NCI-H524 (cell line): ENCODE measurements around the gene CHST2.

Experiments
- DNase-seq, 2 experiments: peaks; one replicate each; lab custom pipeline; 2025; lab: John Stamatoyannopoulos, UW

The CHST2 gene

DNA sequence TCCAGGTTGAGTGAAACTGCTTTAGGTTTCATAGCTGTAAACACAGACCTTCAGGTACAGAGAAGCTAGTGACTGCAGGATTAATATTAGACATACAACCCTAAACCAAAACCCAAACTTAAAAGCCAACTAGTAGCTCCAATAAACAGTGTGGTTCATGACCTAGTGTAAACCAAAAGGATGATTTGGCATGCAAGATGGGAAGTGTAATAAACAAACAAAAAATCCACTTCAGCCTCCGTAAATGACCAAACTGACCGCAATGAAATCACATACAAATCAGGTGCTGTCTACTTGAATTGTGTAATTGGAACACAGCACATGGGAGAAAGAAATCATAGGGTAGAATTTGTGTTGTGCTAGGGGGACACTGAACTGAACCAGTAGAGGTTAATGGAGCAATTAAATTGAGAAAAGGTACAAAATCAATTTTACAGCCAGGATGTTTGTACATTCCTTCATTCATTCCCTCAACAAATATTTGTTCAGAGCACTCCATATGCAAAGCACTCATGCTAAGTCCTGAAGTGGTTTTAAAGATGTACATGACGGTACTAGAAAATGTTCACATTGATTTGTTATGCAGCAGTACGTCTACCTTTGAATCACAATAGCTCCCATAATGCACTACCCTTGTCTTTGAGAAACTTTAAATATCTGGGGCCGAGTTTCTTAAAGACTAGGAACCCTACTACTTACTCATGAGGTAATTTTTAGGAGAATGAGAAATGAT, 21.4 kb upstream of the CHST2 start:
- DNase-seq, result no peak

DNA sequence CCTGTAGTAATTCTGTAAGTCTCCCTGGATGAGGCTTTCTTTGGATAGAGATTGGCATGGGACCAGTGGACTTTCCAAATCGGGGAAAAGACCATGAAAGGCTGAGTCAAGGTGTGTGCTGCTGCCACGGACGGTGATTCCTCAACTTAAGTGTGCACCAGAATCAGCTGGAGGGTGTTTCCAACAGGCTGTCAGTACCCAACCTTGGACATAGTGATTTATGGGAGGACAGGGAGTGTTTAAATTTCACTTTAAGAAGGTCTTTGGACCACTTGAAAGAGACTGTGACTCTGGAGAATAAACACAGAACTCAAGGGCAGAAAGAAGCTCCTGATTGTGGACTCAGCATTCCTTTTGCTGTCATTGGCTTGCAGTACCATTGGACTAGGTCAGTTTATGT, 20.4 kb upstream of the CHST2 start:
- DNase-seq, result no peak

DNA sequence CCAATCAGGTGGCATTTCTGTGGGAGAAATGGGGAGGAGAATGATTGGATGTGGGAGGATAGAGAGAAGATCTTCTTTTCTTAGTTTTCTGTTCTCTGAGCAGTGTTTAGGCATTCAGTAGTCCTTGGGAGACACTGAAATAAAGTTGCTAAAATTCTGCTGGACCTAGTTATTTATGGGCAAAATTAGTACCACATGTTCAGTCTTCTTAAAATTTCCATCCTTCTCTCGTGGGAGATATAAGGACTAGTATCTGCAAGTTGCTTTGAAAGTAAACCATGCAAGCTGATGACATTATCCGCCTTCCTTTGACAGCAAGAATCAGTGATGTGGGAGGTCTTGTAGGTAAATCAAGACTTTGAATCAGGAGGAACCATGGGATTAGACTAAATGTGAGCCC, 19.9 kb upstream of the CHST2 start:
- DNase-seq, result no peak

DNA sequence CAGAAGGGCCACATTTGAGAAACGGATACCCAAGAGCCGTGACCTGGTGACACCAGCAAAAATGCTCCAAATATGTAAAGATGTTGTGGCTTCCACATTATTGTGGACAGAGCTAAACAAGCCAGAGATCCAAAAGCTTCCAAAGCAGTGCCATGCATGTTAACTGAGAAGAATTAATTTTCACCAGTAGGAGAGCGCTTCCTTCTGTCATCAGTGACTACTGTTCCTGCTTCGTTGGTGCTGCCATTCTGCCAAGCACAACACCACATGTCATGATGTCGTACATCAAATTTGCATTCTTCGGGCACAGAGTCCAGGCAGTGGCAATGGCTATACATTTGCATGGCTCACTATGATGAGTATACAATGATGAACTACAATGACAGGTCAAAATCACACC, 19.1 kb upstream of the CHST2 start:
- DNase-seq, result no peak

DNA sequence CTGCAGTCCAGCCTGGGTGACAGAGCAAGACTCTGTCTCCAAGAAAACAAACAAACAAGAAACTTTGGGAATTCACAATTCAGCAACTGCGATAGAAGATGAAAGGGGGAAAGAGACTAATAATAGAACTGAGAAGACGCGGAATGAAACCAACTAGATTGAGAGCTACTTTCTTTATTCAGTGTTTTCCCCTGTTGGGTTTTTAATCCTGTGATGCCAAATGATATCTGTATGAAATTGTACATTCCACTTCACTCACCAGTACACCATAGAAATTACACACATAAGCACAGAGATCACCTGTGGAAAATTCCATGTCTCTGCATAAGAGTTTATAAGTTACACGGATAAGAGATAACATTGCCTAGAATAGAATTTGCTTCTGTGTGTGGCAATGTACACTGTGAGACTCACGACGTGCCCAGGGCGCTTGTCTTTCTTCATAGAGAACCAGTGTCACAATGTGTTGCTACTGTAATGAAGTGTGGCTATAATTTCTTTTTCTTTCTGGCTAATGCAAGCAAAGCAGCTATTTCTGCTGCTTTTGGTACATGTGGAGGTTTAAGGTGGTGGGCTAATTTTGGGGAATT, 17.7 kb upstream of the CHST2 start:
- DNase-seq, result no peak

DNA sequence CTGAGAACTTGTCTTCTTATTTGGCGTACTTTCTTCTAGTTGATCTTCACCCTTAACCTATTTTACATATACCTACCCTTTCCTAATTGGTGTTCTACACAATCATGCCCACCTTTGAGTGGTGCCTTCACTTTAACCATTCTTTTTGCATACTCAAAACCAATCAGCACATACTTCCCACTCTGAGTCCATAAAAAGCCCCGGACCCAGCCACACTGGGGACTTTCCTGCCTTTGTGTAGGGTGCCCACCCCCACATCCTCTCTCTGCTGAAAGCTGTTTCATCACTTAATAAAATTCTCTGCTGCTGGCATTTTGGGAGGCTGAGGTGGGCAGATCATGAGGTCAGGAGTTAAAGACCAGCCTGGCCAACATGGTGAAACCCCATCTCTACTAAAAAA, 15.9 kb upstream of the CHST2 start:
- no peak for DNase-seq

DNA sequence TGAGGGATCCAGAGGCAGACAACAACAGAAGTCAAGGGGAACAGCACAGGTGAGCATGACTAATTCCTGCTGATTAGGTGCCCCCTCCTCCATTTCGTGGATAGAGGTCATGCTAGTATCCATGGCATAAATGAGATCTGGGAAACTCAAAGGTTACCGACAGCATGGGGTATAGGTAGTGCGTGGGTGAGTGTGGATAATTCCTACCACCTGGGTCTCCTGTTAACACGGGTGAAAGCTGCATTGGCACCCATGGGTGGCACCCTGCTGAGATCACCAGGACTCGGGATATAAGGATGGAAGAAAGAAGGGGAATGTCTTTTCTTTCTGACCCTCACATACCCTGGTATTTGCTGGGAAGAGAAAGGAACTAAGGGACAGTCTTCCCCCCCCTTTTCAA, 14.4 kb upstream of the CHST2 start:
- DNase-seq, result no peak

DNA sequence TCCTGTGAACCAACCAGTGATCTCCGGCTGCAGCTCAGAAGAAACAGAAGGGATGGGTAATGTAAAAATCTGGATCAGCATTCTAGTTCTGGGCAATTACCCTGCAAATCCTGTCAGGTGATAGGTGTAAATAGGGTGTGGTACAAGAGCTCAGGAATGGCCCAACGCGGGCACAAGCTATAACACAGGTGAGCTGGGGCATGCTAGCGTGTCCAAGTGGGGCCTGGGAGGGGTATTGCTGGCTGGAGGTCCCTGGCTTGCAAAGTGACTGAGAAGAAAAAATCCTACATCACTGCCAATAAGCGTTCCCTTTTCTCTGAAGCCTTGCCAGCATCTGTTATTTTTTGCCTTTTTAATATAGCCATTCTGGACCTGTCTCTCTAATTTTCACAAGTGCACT, 9.7 kb upstream of the CHST2 start:
- DNase-seq, result no peak

DNA sequence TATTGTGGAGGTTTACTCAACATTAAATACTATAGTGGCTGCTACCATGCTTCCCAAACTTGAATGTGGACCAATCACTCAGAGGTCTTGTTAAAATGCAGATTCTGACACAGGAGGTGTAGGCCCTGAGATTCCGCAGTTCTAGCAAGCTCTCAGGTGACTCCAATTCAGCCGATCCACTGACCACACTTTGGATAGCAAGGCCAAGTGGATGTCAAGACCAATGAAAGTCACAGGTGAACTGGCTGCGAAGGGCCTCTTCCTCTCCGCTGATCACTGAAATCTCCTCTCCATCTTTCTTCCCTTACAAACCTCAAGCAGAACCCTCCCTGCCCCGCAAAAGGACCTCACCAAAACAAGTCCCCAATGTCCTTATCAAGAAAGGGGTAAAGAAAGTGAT, 9.2 kb upstream of the CHST2 start:
- DNase-seq, result no peak

DNA sequence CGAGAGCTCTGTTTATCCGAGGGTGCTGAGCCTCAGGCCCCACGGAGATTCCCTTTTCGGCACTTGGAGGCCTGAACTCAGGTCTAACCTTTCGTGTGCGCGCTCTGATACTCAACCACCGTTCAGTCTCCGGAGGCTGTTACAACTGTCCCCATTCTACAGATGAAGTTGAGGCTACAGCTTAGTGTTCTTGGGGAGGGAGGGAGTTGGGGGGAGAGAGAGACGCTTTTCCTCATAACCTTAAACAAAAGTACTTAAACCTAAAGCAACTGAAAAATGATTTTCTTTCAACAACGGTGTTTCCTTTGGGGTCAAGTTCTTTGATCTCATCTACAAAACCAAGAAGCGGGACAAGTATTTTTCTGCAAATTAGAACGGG, 952 bp upstream of the CHST2 start:
- DNase-seq, result no peak

DNA sequence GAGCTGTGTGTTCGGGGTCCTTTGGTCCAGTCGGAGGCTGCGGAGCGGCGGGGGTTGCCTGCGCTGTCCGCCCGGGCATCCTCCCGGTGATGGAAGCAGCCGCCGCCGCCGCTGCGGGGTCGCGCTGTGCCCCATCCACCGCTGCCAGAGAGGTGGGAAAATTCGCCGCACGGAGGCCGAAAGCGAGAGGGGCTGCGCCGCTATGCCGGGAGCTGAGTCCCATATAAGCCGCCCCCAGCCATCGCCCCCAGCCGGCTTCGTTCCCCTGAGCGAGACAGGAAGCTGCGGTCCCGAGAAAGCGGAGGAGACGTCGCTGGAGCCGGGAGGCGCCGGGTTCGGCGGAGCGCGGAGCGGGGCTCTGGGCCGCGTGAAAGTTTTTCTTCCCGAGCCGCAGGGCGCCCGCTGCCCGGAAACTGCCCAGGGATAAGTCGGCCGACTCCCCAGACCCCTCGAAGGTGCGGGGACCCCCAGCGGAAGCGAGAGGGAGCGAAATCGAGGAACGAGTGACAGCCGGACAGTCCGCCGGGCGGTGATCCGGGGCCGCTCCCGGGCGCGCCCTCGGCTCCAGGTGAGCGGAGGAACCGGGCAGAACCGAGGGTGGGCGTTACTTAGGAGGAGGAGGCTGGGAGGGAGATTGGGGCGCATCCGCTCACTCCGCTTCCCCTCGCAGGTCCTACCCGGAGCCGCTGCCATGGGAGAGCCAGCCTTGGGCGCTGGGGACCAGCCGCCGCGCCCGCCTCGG, 574 bp downstream of the CHST2 start:
- DNase-seq, result peak; percentile 15 to 70

DNA sequence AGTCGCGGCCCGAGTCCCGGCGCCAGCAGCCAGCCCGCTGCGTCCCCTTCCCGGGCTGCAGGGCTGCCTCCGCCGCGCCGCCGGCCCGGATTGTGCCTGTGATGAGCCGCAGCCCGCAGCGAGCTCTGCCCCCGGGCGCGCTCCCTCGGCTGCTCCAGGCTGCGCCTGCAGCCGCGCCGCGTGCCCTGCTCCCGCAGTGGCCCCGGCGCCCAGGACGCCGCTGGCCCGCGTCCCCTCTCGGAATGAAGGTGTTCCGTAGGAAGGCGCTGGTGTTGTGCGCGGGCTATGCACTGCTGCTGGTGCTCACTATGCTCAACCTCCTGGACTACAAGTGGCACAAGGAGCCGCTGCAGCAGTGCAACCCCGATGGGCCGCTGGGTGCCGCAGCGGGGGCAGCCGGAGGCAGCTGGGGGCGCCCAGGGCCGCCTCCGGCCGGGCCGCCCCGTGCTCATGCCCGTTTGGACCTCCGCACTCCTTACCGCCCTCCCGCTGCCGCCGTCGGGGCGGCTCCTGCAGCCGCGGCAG, 1.2 kb downstream of the CHST2 start:
- DNase-seq, result peak; percentile 47 to 68

DNA sequence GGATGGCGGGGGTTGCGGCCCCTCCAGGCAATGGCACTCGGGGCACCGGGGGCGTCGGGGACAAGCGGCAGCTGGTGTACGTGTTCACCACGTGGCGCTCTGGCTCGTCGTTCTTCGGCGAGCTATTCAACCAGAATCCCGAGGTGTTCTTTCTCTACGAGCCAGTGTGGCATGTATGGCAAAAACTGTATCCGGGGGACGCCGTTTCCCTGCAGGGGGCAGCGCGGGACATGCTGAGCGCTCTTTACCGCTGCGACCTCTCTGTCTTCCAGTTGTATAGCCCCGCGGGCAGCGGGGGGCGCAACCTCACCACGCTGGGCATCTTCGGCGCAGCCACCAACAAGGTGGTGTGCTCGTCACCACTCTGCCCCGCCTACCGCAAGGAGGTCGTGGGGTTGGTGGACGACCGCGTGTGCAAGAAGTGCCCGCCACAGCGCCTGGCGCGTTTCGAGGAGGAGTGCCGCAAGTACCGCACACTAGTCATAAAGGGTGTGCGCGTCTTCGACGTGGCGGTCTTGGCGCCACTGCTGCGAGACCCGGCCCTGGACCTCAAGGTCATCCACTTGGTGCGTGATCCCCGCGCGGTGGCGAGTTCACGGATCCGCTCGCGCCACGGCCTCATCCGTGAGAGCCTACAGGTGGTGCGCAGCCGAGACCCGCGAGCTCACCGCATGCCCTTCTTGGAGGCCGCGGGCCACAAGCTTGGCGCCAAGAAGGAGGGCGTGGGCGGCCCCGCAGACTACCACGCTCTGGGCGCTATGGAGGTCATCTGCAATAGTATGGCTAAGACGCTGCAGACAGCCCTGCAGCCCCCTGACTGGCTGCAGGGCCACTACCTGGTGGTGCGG, 1.9 kb downstream of the CHST2 start:
- peak; percentile 47 to 68 for DNase-seq

DNA sequence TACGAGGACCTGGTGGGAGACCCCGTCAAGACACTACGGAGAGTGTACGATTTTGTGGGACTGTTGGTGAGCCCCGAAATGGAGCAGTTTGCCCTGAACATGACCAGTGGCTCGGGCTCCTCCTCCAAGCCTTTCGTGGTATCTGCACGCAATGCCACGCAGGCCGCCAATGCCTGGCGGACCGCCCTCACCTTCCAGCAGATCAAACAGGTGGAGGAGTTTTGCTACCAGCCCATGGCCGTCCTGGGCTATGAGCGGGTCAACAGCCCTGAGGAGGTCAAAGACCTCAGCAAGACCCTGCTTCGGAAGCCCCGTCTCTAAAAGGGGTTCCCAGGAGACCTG, 2.5 kb downstream of the CHST2 start:
- no peak for DNase-seq

DNA sequence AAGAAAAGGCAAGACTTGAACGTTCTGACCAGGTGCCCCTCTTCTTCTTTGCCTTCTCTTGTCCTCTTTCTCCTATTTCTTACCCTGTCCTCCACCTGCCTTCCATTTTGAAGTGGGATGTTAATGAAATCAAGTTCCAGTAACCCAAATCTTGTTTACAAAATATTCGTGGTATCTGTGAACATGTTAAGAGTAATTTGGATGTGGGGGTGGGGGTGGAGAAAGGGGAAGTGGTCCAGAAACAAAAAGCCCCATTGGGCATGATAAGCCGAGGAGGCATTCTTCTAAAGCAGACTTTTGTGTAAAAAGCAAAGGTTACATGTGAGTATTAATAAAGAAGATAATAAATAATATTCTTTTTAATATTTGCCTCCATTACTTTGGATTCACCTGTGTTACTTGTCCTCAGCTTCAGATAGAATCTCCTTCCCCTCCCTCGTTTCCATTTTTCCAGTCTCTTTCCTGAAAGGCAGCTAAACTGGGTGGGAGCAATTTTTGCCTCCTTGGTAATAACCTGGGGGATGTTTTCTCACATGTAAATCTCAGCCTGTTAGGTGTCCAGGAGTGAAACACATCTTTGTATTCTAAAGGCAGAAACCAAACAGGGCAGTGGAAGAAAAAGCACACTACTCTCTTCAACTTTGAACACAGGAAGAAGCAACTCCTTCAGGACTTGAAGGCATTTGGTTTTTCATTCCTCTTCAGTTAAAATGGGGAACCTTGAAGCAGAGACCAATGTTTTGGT, 3.2 kb downstream of the CHST2 start:
- no peak for DNase-seq

DNA sequence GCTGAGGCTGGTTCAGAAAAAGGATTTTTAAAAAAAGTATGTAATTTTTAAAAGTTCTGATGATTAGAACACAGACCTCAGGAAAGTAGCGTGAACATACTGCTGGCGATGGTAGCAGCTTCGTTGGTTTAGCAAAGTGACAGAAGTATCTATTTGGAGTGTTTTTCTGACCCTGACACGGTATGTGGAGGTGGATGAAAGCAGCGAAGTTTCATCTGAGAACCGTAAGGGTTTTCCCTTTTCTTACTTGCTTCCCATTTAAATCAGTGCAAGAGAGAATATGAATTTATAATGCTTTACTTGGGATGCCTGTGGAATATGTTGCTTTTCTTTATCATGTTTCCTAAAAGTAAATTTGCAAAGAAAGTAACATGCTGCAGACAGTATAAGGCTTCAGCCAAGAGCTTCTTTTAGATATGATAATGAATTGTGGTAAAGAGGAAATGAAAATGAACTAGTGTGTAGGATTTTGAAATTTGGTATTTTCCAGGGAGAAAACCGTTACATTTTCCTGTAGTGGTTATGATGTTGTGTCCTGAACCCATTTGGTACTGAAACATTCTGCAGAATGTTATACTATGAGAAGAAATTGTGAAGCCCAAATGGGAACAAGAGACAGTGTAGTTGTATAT, 3.9 kb downstream of the CHST2 start:
- DNase-seq, result no peak

DNA sequence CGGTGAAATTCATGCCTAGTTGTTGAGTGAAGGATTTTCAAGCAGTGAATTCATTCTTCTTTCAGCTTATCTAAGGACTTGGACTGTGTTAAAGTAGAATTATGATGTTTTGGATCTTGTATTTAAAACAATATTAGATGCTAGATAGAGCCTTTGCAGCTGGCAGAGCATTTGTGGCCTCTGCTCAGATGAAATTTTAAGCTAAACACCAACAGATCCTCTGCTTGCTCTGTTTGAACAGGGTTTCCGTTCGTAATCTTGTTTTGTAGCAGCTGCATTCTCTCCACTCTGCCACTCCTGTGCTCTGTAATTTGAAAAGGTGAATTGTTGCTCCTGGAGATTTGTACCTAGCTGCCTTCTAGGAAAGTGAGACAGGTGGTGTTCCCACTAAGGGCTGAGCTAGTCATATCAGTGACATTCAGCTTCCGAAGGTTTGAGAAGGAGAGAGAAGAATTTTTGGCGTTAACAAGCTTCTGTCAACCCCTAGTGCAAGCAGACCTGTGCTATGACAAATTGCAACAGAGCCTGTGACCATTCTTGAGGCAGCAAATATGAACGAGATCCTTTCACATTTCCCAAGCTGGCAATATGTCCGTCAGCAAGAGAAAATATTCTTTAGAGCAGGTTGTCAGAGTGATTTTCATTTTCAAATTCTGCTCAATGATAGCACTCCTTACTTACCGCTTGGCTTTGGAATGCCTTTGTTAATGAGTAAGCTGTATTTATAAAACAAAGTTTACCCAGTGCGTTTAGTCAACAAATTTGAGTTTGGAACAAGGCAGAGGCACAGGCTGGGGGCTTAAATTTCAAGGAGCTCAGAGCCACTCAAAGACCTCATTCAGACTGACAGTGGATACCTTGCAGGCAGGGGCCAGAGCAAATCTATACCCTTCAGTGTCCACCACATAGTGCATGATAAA, 5.3 kb downstream of the CHST2 start:
- peak in 1 of 2 experiments; percentile 34 for DNase-seq

DNA sequence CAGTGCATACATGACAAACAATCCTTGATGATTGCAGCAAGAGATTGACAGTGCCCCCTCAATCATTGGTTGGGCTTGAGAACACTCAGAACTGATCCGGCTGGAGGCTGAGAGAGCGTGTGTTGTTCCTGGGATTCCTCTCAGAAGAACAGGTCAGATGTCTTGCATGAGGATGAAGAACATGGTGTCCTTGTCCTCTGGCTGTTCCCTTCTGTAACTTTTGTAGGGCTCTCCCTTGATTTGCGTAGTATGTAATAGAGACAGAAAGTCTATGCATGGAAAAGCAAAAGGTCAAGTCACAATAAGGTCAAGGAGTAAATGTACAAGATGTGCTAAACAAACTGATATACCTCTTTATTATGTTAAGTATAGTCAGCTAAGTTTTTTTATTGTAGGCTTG, 8.2 kb downstream of the CHST2 start:
- no peak for DNase-seq

DNA sequence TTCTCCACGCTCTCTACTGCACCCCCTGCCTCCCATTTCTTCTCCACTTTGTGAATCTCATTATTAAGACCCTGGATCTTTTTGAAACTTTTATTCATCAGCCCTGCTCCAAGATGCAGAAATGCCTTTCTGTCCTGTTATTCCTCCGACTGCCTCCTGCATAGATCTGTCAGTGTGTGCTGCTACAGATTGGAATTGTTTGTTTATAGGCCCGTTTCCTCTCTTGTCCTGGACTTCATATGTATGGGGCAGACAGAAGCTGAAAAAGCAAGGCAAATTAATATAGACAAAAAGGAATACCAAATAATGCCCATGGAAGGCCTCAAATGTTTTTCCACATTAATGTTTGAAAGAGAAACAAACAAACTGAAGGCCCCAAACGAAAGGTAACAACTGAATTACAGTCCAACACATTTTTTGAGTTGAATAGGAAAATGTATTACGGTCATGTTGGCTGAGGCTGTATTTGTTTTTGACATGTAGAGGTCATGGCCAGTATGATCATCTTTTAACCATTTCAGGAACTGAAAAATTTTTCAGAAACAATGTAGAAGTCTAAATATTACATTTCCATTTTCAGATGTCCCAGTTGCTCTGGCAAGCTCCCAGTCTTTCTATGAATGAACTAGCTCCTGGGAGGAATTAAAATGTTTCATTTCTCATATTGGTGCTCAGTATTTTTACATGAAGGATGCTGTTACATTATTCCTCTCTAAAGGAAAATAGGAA, 8.8 kb downstream of the CHST2 start:
- no peak for DNase-seq
